H9 (cell line): Measurements from ENCODE around the gene CEACAM16. TPM values are rescaled to one million over a fixed set of nuclear protein-coding genes. Genes with fewer than 3 reads are reported as not detected.

Experiments used
- DNase-seq: peaks from one replicate; pipeline ENCODE4 v3.0.0-alpha.2; 2017
- H2AFZ ChIP-seq: one replicate; pipeline ENCODE4 v1.6.1; 2013; ENCODE audit warnings: mild to moderate bottlenecking, low read length, control low read depth, moderate library complexity
- H2AK5ac ChIP-seq: 2 replicates; pipeline ENCODE4 v1.6.1; 2013; ENCODE audit warnings: low read length, control low read depth, mixed read lengths; ENCODE audit not compliant: insufficient read length
- H2BK120ac ChIP-seq: one replicate; pipeline ENCODE4 v1.6.1; 2013; ENCODE audit warnings: low read depth, mild to moderate bottlenecking, low read length, control low read depth, inconsistent platforms; ENCODE audit not compliant: poor library complexity, severe bottlenecking
- H2BK12ac ChIP-seq: 2 replicates; pipeline ENCODE4 v1.6.1; 2013; ENCODE audit warnings: low read length, control low read depth, mixed read lengths, low read depth; ENCODE audit not compliant: insufficient read length
- H2BK15ac ChIP-seq: 2 replicates; pipeline ENCODE4 v1.6.1; 2013; ENCODE audit warnings: low read depth, low read length, control low read depth
- H2BK20ac ChIP-seq: one replicate; pipeline ENCODE4 v1.6.1; 2013; ENCODE audit warnings: low read depth, mild to moderate bottlenecking, low read length, control low read depth, inconsistent platforms; ENCODE audit not compliant: poor library complexity, severe bottlenecking
- H2BK5ac ChIP-seq: 2 replicates; pipeline ENCODE4 v1.6.1; 2013; ENCODE audit warnings: low read length, control low read depth, mixed read lengths; ENCODE audit not compliant: insufficient read length
- H3K14ac ChIP-seq: 2 replicates; pipeline ENCODE4 v1.6.1; 2013; ENCODE audit warnings: low read length, control low read depth; ENCODE audit not compliant: insufficient read depth
- H3K18ac ChIP-seq: 2 replicates; pipeline ENCODE4 v1.6.1; 2013; ENCODE audit warnings: low read depth, mild to moderate bottlenecking, mixed read lengths, low read length, control low read depth; ENCODE audit not compliant: insufficient read length
- H3K23ac ChIP-seq: 2 replicates; pipeline ENCODE4 v1.6.1; 2013; ENCODE audit warnings: low read length, control low read depth, mixed read lengths, low read depth; ENCODE audit not compliant: insufficient read length
- H3K23me2 ChIP-seq: 2 replicates; pipeline ENCODE4 v1.6.1; 2013; ENCODE audit warnings: low read depth, mild to moderate bottlenecking, mixed read lengths, low read length, control low read depth; ENCODE audit not compliant: insufficient read length, poor library complexity, severe bottlenecking
- H3K27ac ChIP-seq: 2 replicates; pipeline ENCODE4 v1.5.1; 2013; ENCODE audit warnings: low read length, control low read depth, mixed read lengths, low read depth; ENCODE audit not compliant: insufficient read length
- H3K27me3 ChIP-seq: 2 replicates; pipeline ENCODE4 v1.6.1; 2013; ENCODE audit warnings: low read length, control low read depth, inconsistent platforms; ENCODE audit not compliant: insufficient read depth
- H3K4ac ChIP-seq: 2 replicates; pipeline ENCODE4 v1.6.1; 2013; ENCODE audit warnings: low read depth, mild to moderate bottlenecking, control low read depth, inconsistent platforms, low read length, moderate library complexity
- H3K4me1 ChIP-seq: 2 replicates; pipeline ENCODE4 v1.6.1; 2013; ENCODE audit warnings: low read length, control low read depth, inconsistent platforms; ENCODE audit not compliant: insufficient read depth
- H3K4me2 ChIP-seq: 2 replicates; pipeline ENCODE4 v1.6.1; 2013; ENCODE audit warnings: low read length, control low read depth, mixed read lengths; ENCODE audit not compliant: insufficient read length, insufficient read depth
- H3K56ac ChIP-seq: 2 replicates; pipeline ENCODE4 v1.6.1; 2013; ENCODE audit warnings: low read depth, mild to moderate bottlenecking, mixed read lengths, low read length, control low read depth; ENCODE audit not compliant: insufficient read length
- H3K79me1 ChIP-seq: 2 replicates; pipeline ENCODE4 v1.6.1; 2013; ENCODE audit warnings: low read depth, mild to moderate bottlenecking, moderate library complexity, low read length, control low read depth, inconsistent platforms; ENCODE audit not compliant: insufficient read depth, poor library complexity, severe bottlenecking
- H3K79me2 ChIP-seq: 2 replicates; pipeline ENCODE4 v1.6.1; 2013; ENCODE audit warnings: low read length, control low read depth, inconsistent platforms; ENCODE audit not compliant: insufficient read depth
- H3K9ac ChIP-seq: 2 replicates; pipeline ENCODE4 v1.6.1; 2013; ENCODE audit warnings: low read length, control low read depth, mixed read lengths; ENCODE audit not compliant: insufficient read length; ENCODE audit errors: extremely low read depth
- H3K9me3 ChIP-seq: one replicate; pipeline ENCODE4 v1.6.1; 2013; ENCODE audit warnings: low read depth, low read length, inconsistent platforms; ENCODE audit not compliant: control insufficient read depth
- H3T11ph ChIP-seq: one replicate; pipeline ENCODE4 v1.6.1; 2013; ENCODE audit warnings: mild to moderate bottlenecking, low read length, control low read depth, inconsistent platforms
- H4K20me1 ChIP-seq: one replicate; pipeline ENCODE4 v1.6.1; 2013; ENCODE audit not compliant: control insufficient read depth, insufficient read length, insufficient read depth
- H4K5ac ChIP-seq: 2 replicates; pipeline ENCODE4 v1.6.1; 2013; ENCODE audit warnings: low read depth, mild to moderate bottlenecking, mixed read lengths, low read length, control low read depth; ENCODE audit not compliant: insufficient read length
- H4K8ac ChIP-seq: replicated peaks from 2 replicates; pipeline ENCODE4 v1.6.1; 2013; ENCODE audit warnings: low read length, control low read depth, mixed read lengths, low read depth; ENCODE audit not compliant: insufficient read length
- H4K91ac ChIP-seq: 2 replicates; pipeline ENCODE4 v1.6.1; 2013; ENCODE audit warnings: low read depth, mild to moderate bottlenecking, moderate library complexity, mixed read lengths, low read length, control low read depth; ENCODE audit not compliant: insufficient read length
- H3K27ac Mint-ChIP-seq, 3 experiments: 2 replicates in 2 of 3; 3 replicates in 1 of 3; pipeline ENCODE4 v1.8.0; 2020 to 2021; ENCODE audit warnings: mixed read lengths in 3 of 3, mild to moderate bottlenecking in 1 of 3, moderate library complexity in 1 of 3
- H3K27me3 Mint-ChIP-seq: 2 replicates; pipeline ENCODE4 v1.8.0; 2021; ENCODE audit warnings: low read depth, mild to moderate bottlenecking, moderate library complexity, mixed read lengths
- H3K36me3 Mint-ChIP-seq, 3 experiments: 2 replicates in 2 of 3; 3 replicates in 1 of 3; pipeline ENCODE4 v1.8.0; 2020 to 2021; ENCODE audit warnings: low read depth in 3 of 3, mixed read lengths in 3 of 3; ENCODE audit not compliant: insufficient read depth in 1 of 3
- H3K4me1 Mint-ChIP-seq, 2 experiments: 2 replicates each; pipeline ENCODE4 v1.8.0; 2020; ENCODE audit warnings: mixed read lengths in 2 of 2
- H3K4me3 Mint-ChIP-seq, 2 experiments: 2 replicates in 1 of 2; 3 replicates in 1 of 2; pipeline ENCODE4 v1.8.0; 2020 to 2021; ENCODE audit warnings: mild to moderate bottlenecking in 2 of 2, mixed read lengths in 2 of 2, moderate library complexity in 1 of 2
- H3K9me3 Mint-ChIP-seq, 2 experiments: 2 replicates in 1 of 2; 3 replicates in 1 of 2; pipeline ENCODE4 v1.8.0; 2020; ENCODE audit warnings: mild to moderate bottlenecking in 2 of 2, mixed read lengths in 2 of 2, moderate library complexity in 1 of 2
- WGBS: extraction: QIAGEN DNeasy Blood & Tissue Kit; methylation state at CpG from one replicate; pipeline ENCODE4 v1.1.7; 2013; ENCODE audit warnings: missing lambda C conversion rate, low lambda C conversion rate, mixed read lengths; ENCODE audit not compliant: insufficient read length; ENCODE audit errors: extremely low coverage; 5-methylcytosine and 5-hydroxymethylcytosine counted together
- total RNA-seq: library from RNA; stranded (reverse); gene quantifications from 2 replicates; pipeline ENCODE4 v1.2.1, GENCODE V29; 2021
- TF ChIP-seq, protein P1 (sequence below): fragments of 200-600 bp; sonication (generic); conservative IDR thresholded peaks from 3 replicates; pipeline ENCODE4 v1.8.0; 2021; ENCODE audit warnings: antibody characterized with exemption, mild to moderate bottlenecking

Gene CEACAM16
- total RNA-seq, 1 experiment from 2014 or later: not detected

DNA sequence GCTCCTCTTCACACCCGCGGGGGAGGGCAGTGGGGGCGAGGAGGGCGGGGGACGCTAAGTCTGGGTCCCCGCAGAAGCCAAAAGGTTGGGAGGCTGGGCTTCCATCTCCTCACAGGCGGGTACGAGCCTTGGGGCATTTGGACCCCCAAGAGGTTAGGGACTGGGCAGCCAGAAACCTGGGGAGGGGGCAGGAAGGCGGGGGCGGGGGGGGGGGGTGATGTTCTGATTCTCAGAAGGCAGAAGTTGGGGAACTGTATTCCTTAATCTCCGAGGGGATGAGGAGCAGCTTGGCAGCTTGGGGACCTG lies 54.6 kb downstream of the CEACAM16 start:
- Histone ChIP-seq H3K79me2 (no peaks in the 10 kb centered on the region), H2AK5ac (no peak overlapping the region), H3K27me3 (peaks cover 49% of the 10 kb centered on the region), H3K79me1 (no peaks in the 10 kb centered on the region), H4K91ac (no peak overlapping the region), H3K14ac (no peak overlapping the region), H3K4me1 (no peaks in the 10 kb centered on the region), H2BK5ac (no peak overlapping the region), H3K9me3 (no peaks in the 10 kb centered on the region), H3K23me2 (peaks cover 23% of the 10 kb centered on the region), H4K8ac (no peak overlapping the region), H3K27ac (no peak overlapping the region), H3T11ph (no peak overlapping the region), H2BK20ac (no peak overlapping the region), H4K20me1 (no peaks in the 10 kb centered on the region), H2AFZ (no peak overlapping the region), H3K56ac (no peak overlapping the region), H3K4me2 (peak overlapping the region; percentile 72), H2BK12ac (no peak overlapping the region), H3K18ac (no peak overlapping the region), H2BK15ac (no peak overlapping the region), H4K5ac (no peak overlapping the region), H3K9ac (no peak overlapping the region), H2BK120ac (no peak overlapping the region), H3K23ac (no peak overlapping the region), H3K4ac (no peak overlapping the region)
- no peaks in the 10 kb centered on the region; a peak in 1 of 5 replicates for H3K9me3 Mint-ChIP-seq
- peaks cover 98% of the 10 kb centered on the region for H3K27me3 Mint-ChIP-seq
- no peak overlapping the region for H3K27ac Mint-ChIP-seq
- WGBS: no CpG with 5 or more reads among the region's 11 CpGs
- H3K36me3 Mint-ChIP-seq: no peaks in the 10 kb centered on the region; a peak in 1 of 7 replicates
- no peak for DNase-seq
- TF ChIP-seq, protein P1, sequence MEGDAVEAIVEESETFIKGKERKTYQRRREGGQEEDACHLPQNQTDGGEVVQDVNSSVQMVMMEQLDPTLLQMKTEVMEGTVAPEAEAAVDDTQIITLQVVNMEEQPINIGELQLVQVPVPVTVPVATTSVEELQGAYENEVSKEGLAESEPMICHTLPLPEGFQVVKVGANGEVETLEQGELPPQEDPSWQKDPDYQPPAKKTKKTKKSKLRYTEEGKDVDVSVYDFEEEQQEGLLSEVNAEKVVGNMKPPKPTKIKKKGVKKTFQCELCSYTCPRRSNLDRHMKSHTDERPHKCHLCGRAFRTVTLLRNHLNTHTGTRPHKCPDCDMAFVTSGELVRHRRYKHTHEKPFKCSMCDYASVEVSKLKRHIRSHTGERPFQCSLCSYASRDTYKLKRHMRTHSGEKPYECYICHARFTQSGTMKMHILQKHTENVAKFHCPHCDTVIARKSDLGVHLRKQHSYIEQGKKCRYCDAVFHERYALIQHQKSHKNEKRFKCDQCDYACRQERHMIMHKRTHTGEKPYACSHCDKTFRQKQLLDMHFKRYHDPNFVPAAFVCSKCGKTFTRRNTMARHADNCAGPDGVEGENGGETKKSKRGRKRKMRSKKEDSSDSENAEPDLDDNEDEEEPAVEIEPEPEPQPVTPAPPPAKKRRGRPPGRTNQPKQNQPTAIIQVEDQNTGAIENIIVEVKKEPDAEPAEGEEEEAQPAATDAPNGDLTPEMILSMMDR: no peak
- H3K4me3 Mint-ChIP-seq: peak overlapping the region; percentile 63 to 81
- H3K4me1 Mint-ChIP-seq: peaks cover 22 to 39% of the 10 kb centered on the region in 2 experiments
